GM12873 (cell line): ENCODE measurements around the gene ING5.

ENCODE experiments used
- TF ChIP-seq, protein P1 (sequence below): IDR thresholded peaks from 2 replicates; pipeline ENCODE4 v1.5.1; 2012; ENCODE audit warnings: low read depth, mild to moderate bottlenecking, moderate library complexity, low read length, control low read depth; ENCODE audit not compliant: insufficient read depth; ENCODE audit errors: missing control alignments

The ING5 gene

GRCh38 chr2:241657786-241658254 is 44.0 kb upstream of the ING5 start:
- TF ChIP-seq, protein P1, sequence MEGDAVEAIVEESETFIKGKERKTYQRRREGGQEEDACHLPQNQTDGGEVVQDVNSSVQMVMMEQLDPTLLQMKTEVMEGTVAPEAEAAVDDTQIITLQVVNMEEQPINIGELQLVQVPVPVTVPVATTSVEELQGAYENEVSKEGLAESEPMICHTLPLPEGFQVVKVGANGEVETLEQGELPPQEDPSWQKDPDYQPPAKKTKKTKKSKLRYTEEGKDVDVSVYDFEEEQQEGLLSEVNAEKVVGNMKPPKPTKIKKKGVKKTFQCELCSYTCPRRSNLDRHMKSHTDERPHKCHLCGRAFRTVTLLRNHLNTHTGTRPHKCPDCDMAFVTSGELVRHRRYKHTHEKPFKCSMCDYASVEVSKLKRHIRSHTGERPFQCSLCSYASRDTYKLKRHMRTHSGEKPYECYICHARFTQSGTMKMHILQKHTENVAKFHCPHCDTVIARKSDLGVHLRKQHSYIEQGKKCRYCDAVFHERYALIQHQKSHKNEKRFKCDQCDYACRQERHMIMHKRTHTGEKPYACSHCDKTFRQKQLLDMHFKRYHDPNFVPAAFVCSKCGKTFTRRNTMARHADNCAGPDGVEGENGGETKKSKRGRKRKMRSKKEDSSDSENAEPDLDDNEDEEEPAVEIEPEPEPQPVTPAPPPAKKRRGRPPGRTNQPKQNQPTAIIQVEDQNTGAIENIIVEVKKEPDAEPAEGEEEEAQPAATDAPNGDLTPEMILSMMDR: no peak

- TF ChIP-seq, protein P1: no peak
Measured at GRCh38 chr2:241658296-241658695, 43.5 kb upstream of the ING5 start.

GRCh38 chr2:241659150-241659739 is 42.6 kb upstream of the ING5 start:
- TF ChIP-seq, protein P1: peak; percentile 52

DNA sequence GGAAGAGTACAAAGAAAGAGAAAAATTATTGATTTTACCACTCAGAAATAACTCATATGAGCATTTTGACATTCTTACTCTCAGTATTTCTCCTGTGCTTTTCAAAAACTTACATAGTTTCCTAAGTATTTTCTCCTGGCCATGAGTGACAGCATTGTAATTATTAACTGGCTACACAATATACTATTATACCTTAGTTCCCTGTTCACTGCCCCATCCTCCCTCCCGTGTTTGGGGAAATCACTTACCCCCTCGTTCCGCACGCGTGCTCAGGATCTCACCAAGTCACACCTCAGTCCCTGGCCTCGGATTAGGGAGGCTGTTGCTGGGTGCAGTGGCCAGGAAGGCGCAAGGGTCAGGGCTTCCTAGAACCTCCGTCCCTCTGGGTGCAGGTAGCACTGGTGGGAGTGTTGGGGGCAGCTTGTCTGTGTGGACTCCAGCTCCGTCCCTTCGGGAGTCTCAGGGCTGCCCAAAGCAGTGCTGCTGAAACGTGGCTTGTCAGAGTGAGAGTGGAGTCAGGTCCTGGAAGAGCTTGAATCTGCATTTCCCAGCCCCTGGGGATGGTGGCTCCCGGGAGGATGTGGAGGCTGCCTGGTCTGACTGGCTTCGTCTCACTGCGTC is 41.1 kb upstream of the ING5 start:
- TF ChIP-seq, protein P1: no peak

DNA sequence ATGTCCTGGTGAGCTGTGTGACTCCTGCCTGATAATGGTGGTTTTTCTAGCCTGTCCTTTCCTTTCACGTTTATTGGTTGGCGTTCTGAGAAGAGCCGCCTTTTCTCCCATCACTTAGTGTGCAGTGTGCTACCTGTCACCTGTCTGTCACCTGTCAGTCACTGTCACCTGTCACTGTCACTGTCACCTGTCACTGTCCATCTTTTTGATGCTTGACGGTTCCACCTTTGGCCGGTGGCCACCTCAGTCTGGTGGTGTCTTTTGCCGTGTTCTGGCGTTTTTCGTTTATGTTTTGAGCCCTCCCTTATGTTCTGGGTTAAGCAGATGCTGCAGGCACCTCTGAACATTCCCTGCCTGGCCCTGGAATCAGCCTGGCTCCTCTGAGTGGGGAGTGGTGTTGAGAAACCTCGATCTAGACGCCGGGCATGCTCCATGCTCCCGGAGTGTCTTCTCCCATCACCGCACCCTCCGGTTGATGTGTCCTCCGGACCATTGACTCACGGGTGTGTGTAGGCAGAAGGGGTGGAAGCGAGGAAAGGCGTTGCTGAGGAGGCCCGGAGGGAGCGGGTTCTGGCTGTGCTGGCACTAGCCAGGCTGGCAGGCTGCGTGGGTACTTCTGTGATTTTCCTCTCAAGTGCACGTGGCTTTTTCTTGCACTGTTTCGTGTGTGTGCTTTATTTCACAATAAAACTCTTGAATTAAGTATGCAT is 36.0 kb upstream of the ING5 start:
- TF ChIP-seq, protein P1: no peak

DNA sequence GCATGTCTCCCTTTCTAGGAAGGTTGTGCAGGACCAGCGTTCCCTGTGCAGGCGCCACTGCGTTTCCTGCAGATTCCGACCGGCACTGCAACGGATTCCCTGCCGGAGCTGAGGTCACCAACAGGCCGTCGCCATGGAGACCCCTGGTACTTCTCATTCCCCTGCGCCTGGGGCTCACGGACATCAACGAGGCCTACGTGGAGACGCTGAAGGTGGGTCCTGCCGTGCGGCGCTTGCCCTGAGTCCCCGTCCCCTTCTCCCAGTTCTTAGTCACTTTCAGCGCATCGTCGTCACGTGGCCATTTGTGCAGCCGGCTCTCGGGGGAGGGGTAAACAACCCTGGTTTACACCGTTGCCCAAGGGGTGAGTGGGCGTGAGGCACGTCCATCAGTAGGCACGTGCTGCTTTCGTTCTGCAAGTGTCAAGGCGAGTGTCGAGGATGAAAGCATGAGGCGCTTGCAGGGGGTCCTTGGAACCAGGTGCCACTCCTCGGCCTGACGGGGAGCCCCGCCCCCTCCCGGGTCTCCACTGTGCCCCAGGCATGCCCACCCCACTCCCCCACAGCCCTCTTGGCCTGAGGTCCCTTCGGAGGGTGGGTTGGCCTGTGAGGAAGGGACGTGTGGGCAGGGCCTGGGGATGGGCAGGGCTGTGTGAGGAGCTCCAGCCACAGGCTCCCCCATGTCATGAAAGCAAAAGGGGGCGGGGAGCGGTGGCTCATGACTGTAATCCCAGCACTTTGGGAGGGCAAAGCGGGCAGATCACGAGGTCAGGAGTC is 35.0 kb upstream of the ING5 start:
- TF ChIP-seq, protein P1: no peak

- TF ChIP-seq, protein P1: no peak
Measured at GRCh38 chr2:241668354-241668753, 33.5 kb upstream of the ING5 start.
